GM12892 (cell line): ENCODE measurements around the gene TP73.

Experiments
- POLR2A ChIP-seq: IDR thresholded peaks from 2 replicates; pipeline ENCODE4 v1.6.1; 2011; ENCODE audit warnings: low read depth, low read length, control low read depth
- POLR2AphosphoS5 ChIP-seq: IDR thresholded peaks from 2 replicates; pipeline ENCODE4 v1.6.1; 2011; ENCODE audit warnings: low read depth, low read length, control low read depth
- TAF1 ChIP-seq: IDR thresholded peaks from 2 replicates; pipeline ENCODE4 v1.6.1; 2011; ENCODE audit warnings: low read depth, mild to moderate bottlenecking, control low read depth, low read length, borderline replicate concordance

GRCh38 chr1:3638676-3639075 lies 13.6 kb upstream of the TP73 start:
- TF ChIP-seq POLR2AphosphoS5 (no peak), TAF1 (no peak), POLR2A (no peak)
